B cell (primary cell): Measurements from ENCODE around the gene DCLK1. TPM values are rescaled to one million over a fixed set of nuclear protein-coding genes. Genes with fewer than 3 reads are reported as not detected.

ENCODE experiments used
- ATAC-seq: fragments of 200-7000 bp; cut with Tn5 transposase; one replicate; pipeline ENCODE4 v1.10.0; 2021; ENCODE audit warnings: low read depth, mild to moderate bottlenecking, moderate number of reproducible peaks, moderate library complexity
- CTCF ChIA-PET: fragments of 350-600 bp; sonication (Branson Sonifier 250); formaldehyde crosslinking; loops from one replicate; lab custom pipeline; 2021; ENCODE audit warnings: antibody characterized with exemption, inconsistent platforms; lab: Charles Lee
- POLR2A ChIA-PET: fragments of 350-600 bp; sonication (Branson Sonifier 250); formaldehyde crosslinking; loops from one replicate; lab custom pipeline; 2021; ENCODE audit warnings: antibody characterized with exemption; lab: Charles Lee
- DNase-seq: peaks from one replicate; pipeline ENCODE4 v3.0.0; 2013
- H2AFZ ChIP-seq: 2 replicates; pipeline ENCODE4 v1.6.1; 2012; ENCODE audit warnings: mild to moderate bottlenecking, low read depth, low read length; ENCODE audit not compliant: insufficient read depth, poor library complexity, severe bottlenecking
- H3K27ac ChIP-seq, 2 donors: 1 replicate in 1 of 2; 2 replicates in 1 of 2; pipeline ENCODE4 v1.5.1; 2012 to 2013; ENCODE audit warnings: low read length in 2 of 2, mild to moderate bottlenecking in 2 of 2, moderate library complexity in 1 of 2
- H3K27me3 ChIP-seq, 4 experiments: fragments of 200-600 bp in 1 of 4; sonication (generic) in 1 of 4; replicated peaks in 1 of 4; 1 replicate in 2 of 4; 2 replicates in 2 of 4; pipeline versions ENCODE4 v1.6.1 to v1.7.0; 2013 to 2016; ENCODE audit warnings: low read length in 3 of 4, mild to moderate bottlenecking in 2 of 4, mixed read lengths in 1 of 4, moderate library complexity in 1 of 4; ENCODE audit not compliant: insufficient read depth in 4 of 4, control insufficient read depth in 3 of 4; ENCODE audit errors: control extremely low read depth in 1 of 4
- H3K36me3 ChIP-seq, 2 experiments: replicated peaks in 1 of 2; 1 replicate in 1 of 2; 2 replicates in 1 of 2; pipeline versions ENCODE4 v1.6.1 to v1.7.1; 2013; ENCODE audit warnings: low read length in 1 of 2; ENCODE audit not compliant: insufficient read depth in 2 of 2, control insufficient read depth in 1 of 2; ENCODE audit errors: control extremely low read depth in 1 of 2, extremely low read depth in 1 of 2
- H3K4me1 ChIP-seq, 2 donors: fragments of 200-600 bp in 1 of 2; sonication (generic) in 1 of 2; 1 replicate in 1 of 2; 2 replicates in 1 of 2; pipeline versions ENCODE4 v1.5.1 to v1.6.1; 2013 to 2017; ENCODE audit warnings: low read length in 2 of 2; ENCODE audit not compliant: control insufficient read depth in 2 of 2, insufficient read depth in 2 of 2
- H3K4me2 ChIP-seq: replicated peaks from 2 replicates; pipeline ENCODE3; 2012; ENCODE audit warnings: mild to moderate bottlenecking, low read depth, low read length; ENCODE audit not compliant: poor library complexity, severe bottlenecking
- H3K4me3 ChIP-seq, 5 experiments: fragments of 200-600 bp in 1 of 5; sonication (generic) in 1 of 5; 1 replicate in 3 of 5; 2 replicates in 2 of 5; pipeline versions ENCODE4 v1.5.1 to v1.7.0; 2011 to 2016; ENCODE audit warnings: low read length in 4 of 5, mild to moderate bottlenecking in 4 of 5, low read depth in 2 of 5, control low read depth in 1 of 5, moderate library complexity in 1 of 5; ENCODE audit not compliant: insufficient read depth in 1 of 5; ENCODE audit errors: control extremely low read depth in 1 of 5, extremely low read depth in 1 of 5
- H3K79me2 ChIP-seq: fragments of 200-600 bp; sonication (generic); one replicate; pipeline ENCODE4 v1.6.0; 2016; ENCODE audit warnings: low read length; ENCODE audit not compliant: control insufficient read depth, insufficient read depth
- H3K9ac ChIP-seq: fragments of 200-600 bp; sonication (generic); 2 replicates; pipeline ENCODE4 v1.6.1; 2017; ENCODE audit warnings: mild to moderate bottlenecking, low read length, moderate library complexity
- H3K9me3 ChIP-seq, 3 donors: one replicate each; pipeline versions ENCODE4 v1.6.1 to v1.7.1; 2013; ENCODE audit warnings: low read length in 2 of 3; ENCODE audit not compliant: control insufficient read depth in 2 of 3, insufficient read depth in 1 of 3; ENCODE audit errors: control extremely low read depth in 1 of 3
- H4K20me1 ChIP-seq: 2 replicates; pipeline ENCODE4 v1.6.0; 2012; ENCODE audit warnings: mild to moderate bottlenecking, low read length; ENCODE audit not compliant: insufficient read depth, control insufficient read depth, poor library complexity, severe bottlenecking
- H3K27ac Mint-ChIP-seq: one replicate; pipeline ENCODE4 v1.8.0; 2021; ENCODE audit warnings: mixed read lengths
- H3K27me3 Mint-ChIP-seq: one replicate; pipeline ENCODE4 v1.8.0; 2021; ENCODE audit warnings: mixed read lengths
- H3K4me1 Mint-ChIP-seq: one replicate; pipeline ENCODE4 v1.8.0; 2021; ENCODE audit warnings: mixed read lengths
- H3K4me3 Mint-ChIP-seq: one replicate; pipeline ENCODE4 v1.8.0; 2021; ENCODE audit warnings: mixed read lengths
- H3K9me3 Mint-ChIP-seq: one replicate; pipeline ENCODE4 v1.8.0; 2022; ENCODE audit warnings: mixed read lengths; ENCODE audit not compliant: insufficient read depth
- EZH2 ChIP-seq: IDR thresholded peaks from 2 replicates; pipeline ENCODE4 v1.6.1; 2012; ENCODE audit warnings: borderline replicate concordance, low read depth, mild to moderate bottlenecking, moderate library complexity, low read length; ENCODE audit not compliant: insufficient read depth, poor library complexity, severe bottlenecking
- WGBS: methylation state at CpG from one replicate; pipeline ENCODE4 v1.1.5; 2013; ENCODE audit warnings: missing lambda C conversion rate; ENCODE audit not compliant: insufficient coverage; 5-methylcytosine and 5-hydroxymethylcytosine counted together
- intact Hi-C: fragments of 100-400 bp; cut with micrococcal nuclease; formaldehyde crosslinking; loops from one replicate; pipeline ENCODE4 v1.10.0; 2022
- polyA plus RNA-seq: library from polyadenylated mRNA; depleted of rRNA; stranded (reverse); fragments of >200 nt; gene quantifications from 2 replicates; pipeline ENCODE4 v1.2.3, GENCODE V29; 2012
- total RNA-seq, 2 donors: library from RNA; stranded (reverse); fragments of 120-200 nt in 1 of 2; gene quantifications; 1 replicate in 1 of 2; 2 replicates in 1 of 2; pipeline versions ENCODE4 v1.2.3 to v1.2.4, GENCODE V29; 2013 to 2022
- TF ChIP-seq, protein P1 (sequence below): fragments of 200-600 bp; IDR thresholded peaks from one replicate; pipeline ENCODE4 v1.8.0; 2022; ENCODE audit warnings: antibody characterized with exemption, mild to moderate bottlenecking

Gene DCLK1
- total and polyA plus RNA-seq, 2 donors (not counting 1 experiment from before 2014, with no cell fraction given): not detected

GRCh38 chr13:35743165-35743564, 388.0 kb downstream of the DCLK1 start:
- WGBS: 80% methylated on average over 1 of the region's 3 CpGs
- no peaks in the 10 kb centered on the region for H3K4me1 ChIP-seq
- CTCF ChIA-PET: no interaction called here
- H3K4me3 ChIP-seq: no peak overlapping the region
- H3K4me2 ChIP-seq: no peak overlapping the region
- Mint-ChIP-seq H3K27ac (no peak overlapping the region), H3K27me3 (no peaks in the 10 kb centered on the region), H3K9me3 (peaks cover 4% of the 10 kb centered on the region), H3K4me1 (no peaks in the 10 kb centered on the region), H3K4me3 (no peak overlapping the region)
- POLR2A ChIA-PET: no interaction called here
- no peak overlapping the region for H3K27ac ChIP-seq
- no peak overlapping the region for H3K9ac ChIP-seq
- no peak for ATAC-seq
- H3K9me3 ChIP-seq: peaks cover 0 to 5% (median 1%) of the 10 kb centered on the region in 3 donors
- no peak overlapping the region for H2AFZ ChIP-seq
- H3K27me3 ChIP-seq: no peaks in the 10 kb centered on the region
- no peaks in the 10 kb centered on the region for H4K20me1 ChIP-seq
- no peak for TF ChIP-seq EZH2
- TF ChIP-seq, protein P1, sequence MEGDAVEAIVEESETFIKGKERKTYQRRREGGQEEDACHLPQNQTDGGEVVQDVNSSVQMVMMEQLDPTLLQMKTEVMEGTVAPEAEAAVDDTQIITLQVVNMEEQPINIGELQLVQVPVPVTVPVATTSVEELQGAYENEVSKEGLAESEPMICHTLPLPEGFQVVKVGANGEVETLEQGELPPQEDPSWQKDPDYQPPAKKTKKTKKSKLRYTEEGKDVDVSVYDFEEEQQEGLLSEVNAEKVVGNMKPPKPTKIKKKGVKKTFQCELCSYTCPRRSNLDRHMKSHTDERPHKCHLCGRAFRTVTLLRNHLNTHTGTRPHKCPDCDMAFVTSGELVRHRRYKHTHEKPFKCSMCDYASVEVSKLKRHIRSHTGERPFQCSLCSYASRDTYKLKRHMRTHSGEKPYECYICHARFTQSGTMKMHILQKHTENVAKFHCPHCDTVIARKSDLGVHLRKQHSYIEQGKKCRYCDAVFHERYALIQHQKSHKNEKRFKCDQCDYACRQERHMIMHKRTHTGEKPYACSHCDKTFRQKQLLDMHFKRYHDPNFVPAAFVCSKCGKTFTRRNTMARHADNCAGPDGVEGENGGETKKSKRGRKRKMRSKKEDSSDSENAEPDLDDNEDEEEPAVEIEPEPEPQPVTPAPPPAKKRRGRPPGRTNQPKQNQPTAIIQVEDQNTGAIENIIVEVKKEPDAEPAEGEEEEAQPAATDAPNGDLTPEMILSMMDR: no peak
- no peaks in the 10 kb centered on the region for H3K79me2 ChIP-seq
- no peak for DNase-seq
- intact Hi-C loops: no loop called here
- no peaks in the 10 kb centered on the region for H3K36me3 ChIP-seq

DNA sequence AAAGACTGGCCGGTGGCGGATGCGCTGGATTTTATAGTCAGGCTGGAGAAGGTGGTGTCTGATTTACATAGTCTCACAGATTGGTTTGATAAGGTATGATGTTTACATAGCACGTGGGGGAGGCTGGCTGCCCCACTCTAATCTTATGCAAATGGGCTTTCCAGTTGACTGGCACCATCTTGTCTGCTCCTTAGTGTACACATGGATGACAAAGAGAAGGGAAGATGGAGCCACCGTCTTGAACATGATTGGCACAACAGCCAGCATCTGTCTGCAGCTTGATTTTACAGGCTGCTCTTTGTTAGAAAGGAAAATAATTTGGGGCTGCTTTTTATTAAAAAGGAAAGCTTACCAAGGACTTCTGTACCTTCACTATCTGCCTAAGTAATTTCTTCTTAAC, 389.5 kb downstream of the DCLK1 start:
- Histone ChIP-seq H3K36me3 (no peaks in the 10 kb centered on the region), H3K27ac (no peak overlapping the region), H3K4me2 (no peak overlapping the region), H3K4me1 (no peaks in the 10 kb centered on the region), H4K20me1 (no peaks in the 10 kb centered on the region), H3K27me3 (no peaks in the 10 kb centered on the region), H2AFZ (no peak overlapping the region), H3K79me2 (no peaks in the 10 kb centered on the region), H3K4me3 (no peak overlapping the region), H3K9me3 (peaks cover 0 to 7% (median 1%) of the 10 kb centered on the region in 3 donors), H3K9ac (no peak overlapping the region)
- TF ChIP-seq, protein P1: no peak
- no peak for TF ChIP-seq EZH2
- POLR2A ChIA-PET: no interaction called here
- DNase-seq: no peak
- no peaks in the 10 kb centered on the region for H3K4me1 Mint-ChIP-seq
- H3K27me3 Mint-ChIP-seq: no peaks in the 10 kb centered on the region
- no peak for ATAC-seq
- CTCF ChIA-PET: no interaction called here
- H3K9me3 Mint-ChIP-seq: peaks cover 4% of the 10 kb centered on the region
- WGBS: 100% methylated on average over 4 of the region's 5 CpGs
- no peak overlapping the region for H3K27ac Mint-ChIP-seq
- intact Hi-C loops: no loop called here
- H3K4me3 Mint-ChIP-seq: no peak overlapping the region
